Non-pigmented ciliary epithelial cell (primary cell): ENCODE data around the gene ABCA6.
"Not testable (repeated sequence)": the region's sequence is repeated elsewhere in the genome, so short reads cannot be mapped to it uniquely, and the experiment has no call there.

ENCODE experiments used
- DNase-seq: peaks from one replicate; pipeline ENCODE4 v3.0.0-alpha.2; 2010; ENCODE audit warnings: low read depth

The ABCA6 gene, protein sequence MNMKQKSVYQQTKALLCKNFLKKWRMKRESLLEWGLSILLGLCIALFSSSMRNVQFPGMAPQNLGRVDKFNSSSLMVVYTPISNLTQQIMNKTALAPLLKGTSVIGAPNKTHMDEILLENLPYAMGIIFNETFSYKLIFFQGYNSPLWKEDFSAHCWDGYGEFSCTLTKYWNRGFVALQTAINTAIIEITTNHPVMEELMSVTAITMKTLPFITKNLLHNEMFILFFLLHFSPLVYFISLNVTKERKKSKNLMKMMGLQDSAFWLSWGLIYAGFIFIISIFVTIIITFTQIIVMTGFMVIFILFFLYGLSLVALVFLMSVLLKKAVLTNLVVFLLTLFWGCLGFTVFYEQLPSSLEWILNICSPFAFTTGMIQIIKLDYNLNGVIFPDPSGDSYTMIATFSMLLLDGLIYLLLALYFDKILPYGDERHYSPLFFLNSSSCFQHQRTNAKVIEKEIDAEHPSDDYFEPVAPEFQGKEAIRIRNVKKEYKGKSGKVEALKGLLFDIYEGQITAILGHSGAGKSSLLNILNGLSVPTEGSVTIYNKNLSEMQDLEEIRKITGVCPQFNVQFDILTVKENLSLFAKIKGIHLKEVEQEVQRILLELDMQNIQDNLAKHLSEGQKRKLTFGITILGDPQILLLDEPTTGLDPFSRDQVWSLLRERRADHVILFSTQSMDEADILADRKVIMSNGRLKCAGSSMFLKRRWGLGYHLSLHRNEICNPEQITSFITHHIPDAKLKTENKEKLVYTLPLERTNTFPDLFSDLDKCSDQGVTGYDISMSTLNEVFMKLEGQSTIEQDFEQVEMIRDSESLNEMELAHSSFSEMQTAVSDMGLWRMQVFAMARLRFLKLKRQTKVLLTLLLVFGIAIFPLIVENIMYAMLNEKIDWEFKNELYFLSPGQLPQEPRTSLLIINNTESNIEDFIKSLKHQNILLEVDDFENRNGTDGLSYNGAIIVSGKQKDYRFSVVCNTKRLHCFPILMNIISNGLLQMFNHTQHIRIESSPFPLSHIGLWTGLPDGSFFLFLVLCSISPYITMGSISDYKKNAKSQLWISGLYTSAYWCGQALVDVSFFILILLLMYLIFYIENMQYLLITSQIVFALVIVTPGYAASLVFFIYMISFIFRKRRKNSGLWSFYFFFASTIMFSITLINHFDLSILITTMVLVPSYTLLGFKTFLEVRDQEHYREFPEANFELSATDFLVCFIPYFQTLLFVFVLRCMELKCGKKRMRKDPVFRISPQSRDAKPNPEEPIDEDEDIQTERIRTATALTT (N-terminal part only)

DNA sequence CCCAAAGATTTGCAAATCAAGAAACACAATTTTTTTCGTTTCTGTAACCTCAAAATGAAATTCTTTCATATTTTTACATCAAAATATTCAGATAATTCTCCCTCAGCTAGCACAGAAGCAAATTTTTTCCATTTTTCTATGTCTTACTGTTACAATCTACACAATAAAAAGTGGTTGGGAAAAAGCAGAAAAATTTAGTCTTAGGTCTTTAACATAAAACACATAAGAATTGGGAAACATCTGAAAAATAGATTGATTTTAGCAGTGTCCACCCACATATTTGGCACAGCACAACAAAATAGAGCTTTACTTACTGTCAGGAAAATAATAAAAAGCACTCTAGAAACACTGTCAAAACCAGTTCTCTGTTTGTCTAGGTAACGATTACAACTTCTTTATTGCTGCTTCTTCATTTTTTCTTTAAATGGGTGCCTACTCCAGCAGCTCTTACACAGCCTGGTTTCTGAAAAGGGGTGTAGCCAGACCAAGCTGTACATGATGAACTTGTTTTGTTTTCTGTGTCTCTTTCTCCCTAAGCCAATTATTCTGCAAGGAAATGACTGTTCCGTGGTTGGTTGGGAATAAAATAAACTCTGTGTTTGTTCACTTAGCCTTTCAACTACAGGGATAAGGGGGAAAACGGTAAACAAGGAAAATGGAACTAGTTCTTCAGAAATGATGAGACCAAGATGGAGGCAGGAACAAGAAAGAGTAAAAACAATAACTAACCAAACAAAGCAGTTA lies at the start of gene ABCA6:
ABCA6 (minus strand) TSS at position 465 of the 744 bp plus-strand sequence. CDS start 1,192 bp downstream, outside the sequence.
- DNase-seq = no peak

DNA sequence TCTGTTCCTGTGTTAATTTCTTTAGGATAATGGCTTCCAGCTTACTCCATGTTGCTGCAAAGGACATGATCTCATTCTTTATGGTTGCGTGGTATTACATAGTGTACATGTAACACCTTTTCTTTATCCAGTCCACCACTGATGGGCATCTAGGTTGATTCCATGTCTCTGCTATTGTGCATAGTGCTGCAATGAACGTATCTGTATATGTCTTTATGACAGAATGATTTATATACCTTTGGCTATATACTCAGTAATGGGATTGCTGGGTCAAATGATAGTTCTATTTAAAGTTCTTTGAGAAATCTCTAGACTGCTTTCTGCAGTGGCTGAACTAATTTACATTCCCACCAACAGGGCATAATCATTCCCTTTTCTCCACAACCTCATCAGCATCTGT lies 47.1 kb upstream of the ABCA6 start:
- no peak for DNase-seq

DNA sequence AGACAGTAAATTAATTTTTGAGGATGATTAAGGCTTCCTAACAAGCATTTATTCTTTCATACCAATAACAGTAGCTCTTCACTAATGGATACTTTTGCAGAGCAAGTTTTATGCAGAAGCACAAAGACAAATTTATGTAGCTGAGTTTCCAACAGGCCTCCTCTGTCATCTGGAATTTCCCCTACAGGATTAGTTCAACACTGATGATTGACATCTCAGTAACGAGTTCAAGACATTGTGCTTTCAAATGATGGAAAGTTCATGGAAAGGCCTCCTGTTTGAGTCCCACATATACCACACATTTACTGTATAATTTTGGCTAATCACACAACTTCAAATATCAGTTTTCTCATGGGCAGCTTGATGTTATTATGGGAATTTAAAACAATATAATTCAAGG lies 46.4 kb upstream of the ABCA6 start:
- DNase-seq = no peak

GRCh38 chr17:69187294-69187693 lies 45.6 kb upstream of the ABCA6 start:
- no peak for DNase-seq

GRCh38 chr17:69179227-69179952 lies 37.7 kb upstream of the ABCA6 start:
- DNase-seq = no peak

GRCh38 chr17:69176457-69176795 lies 34.7 kb upstream of the ABCA6 start:
- DNase-seq = no peak

- peak; percentile 78 for DNase-seq
These were observed 34.1 kb upstream of the ABCA6 start for GRCh38 chr17:69175625-69176456.

DNA sequence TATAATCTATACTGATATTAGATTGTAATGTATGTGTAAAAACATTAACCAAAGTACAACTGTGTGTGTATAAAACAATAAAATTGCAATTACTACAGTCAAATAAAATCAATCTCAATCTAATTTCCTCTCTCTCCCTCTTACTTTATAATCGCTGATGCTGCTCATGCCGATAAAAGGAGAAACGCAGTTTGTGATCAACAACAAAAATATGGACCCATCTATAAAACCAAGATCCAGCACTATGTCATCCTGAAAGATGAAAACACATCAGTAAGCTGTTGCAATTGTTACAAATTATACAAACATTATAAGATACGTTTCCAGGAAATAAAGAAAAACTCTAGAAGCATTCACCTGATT lies 33.5 kb upstream of the ABCA6 start:
- DNase-seq = no peak

DNA sequence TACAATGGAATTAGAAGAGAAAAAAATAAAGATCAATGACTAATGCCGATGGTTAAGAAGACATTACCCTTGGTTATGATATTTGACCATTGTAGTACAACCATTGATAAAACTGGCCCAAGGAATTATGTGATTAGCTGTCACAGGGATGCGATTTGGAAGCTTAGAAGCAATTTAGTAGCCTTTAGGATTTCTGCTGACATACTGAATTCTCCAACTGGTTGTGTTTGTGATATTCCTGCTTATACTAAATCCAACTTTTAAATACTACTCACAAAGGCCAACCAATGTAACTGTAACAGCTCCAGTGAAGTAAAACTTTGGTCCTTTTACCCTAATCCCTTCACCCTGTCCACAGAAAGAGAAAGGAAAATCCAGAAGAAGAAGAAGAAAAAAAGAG lies 31.4 kb upstream of the ABCA6 start:
- DNase-seq = no peak

GRCh38 chr17:69170377-69170776 lies 28.7 kb upstream of the ABCA6 start:
- DNase-seq = no peak

- not testable (repeated sequence) for DNase-seq
These were observed 26.9 kb upstream of the ABCA6 start for GRCh38 chr17:69168642-69169041.

DNA sequence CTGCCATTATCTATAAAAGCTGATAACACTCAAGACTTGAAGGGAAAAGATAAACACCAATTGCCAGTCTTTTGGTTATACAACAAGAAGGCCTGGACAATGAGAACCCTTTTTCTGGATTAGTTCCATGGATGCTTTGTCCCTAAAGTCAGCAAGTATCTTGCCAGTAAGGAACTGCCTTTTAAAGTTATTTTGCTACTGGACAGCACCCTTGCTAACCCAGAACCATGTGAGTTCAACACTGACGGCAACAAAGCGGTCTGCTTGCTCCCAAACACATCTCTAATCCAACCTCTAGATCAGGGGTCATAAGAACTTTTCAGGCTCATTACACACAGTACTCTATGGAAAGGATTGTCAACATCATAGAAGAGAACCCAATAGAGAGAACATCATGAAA lies 25.3 kb upstream of the ABCA6 start:
- no peak for DNase-seq

- DNase-seq = no peak
These were observed 22.5 kb upstream of the ABCA6 start for GRCh38 chr17:69164206-69164605.

DNA sequence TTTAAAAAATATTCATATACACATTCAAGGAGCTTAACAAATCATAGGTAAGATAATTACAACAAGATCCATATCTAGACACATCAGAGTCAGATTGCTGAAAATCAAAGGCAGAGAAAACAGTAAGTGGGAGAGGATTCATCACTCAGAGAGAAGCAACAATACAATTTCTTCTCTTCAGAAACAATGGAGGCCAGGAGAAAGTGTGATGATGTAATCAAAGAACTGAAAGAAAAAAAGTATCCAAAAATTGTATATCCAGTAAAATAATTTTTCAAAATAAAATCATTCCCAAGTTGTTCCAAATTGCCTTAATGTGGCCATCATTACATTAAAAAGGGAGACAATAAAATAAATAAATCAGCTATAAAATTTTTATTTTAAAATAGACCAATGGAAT lies 17.7 kb upstream of the ABCA6 start:
- DNase-seq = no peak

GRCh38 chr17:69154267-69154666 lies 12.6 kb upstream of the ABCA6 start:
- no peak for DNase-seq

- DNase-seq = no peak
These were observed 8.6 kb upstream of the ABCA6 start for GRCh38 chr17:69150333-69150732.

DNA sequence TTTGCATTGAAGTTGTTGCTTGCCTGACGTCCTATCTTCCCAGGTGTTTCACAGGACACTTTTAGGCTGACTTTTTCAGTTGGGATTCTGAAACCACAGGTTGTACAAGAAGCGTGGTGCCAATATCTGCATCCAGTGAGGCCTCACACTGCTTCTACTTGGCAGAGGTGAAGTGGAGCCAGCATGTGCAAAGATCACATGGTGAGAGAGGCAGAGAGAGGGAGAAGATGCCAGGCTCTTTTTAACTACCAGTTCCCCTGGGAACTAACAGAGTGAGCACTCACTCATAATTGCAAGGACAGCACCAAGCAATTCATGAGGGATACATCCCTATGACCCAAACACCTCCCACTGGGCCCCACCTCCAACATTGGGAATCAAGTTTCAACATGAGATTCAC lies 5.8 kb upstream of the ABCA6 start:
- DNase-seq = no peak

DNA sequence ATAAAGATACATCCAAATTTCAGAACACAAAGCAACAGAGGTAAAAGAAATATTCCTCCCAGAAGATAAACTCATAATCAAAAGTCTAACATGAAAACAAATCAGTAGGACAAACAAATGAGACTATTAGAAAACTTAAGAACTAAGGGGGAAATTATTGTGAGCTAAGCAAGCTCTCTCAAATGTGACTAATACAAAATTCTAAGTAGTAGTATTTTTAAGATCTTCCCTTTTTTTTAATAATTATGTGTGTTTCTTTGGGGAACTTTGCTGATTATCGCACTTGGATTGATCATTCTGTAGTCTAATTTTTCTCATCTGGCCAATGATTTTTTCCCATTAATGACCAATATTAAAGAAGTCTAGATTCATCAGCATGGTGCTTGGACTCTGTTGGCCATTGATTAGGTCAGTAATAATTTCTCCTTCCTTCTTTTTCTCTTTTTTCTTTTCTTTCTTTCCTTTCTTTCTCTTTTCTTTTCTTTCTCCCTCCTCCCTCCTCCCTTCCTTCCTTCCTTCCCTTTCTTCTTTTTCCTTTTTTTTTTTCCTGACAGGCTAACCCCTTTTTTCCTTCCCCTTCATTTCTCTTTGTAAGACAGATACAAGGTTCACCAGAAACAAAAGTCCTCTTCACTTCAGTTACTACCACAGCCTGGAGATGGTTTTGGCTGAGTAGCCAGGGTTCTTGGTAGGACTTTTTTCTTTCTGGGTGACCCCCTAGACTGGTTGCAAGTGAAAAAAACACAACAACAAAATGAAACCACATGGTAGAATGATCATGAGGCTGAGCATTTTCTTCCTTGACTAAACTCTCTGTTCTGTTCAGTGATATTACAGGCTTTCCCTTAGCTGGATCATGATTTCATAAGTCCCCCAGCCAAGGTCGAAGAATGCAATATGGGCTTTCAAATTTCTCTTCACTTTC lies 2.9 kb upstream of the ABCA6 start:
- no peak for DNase-seq

DNA sequence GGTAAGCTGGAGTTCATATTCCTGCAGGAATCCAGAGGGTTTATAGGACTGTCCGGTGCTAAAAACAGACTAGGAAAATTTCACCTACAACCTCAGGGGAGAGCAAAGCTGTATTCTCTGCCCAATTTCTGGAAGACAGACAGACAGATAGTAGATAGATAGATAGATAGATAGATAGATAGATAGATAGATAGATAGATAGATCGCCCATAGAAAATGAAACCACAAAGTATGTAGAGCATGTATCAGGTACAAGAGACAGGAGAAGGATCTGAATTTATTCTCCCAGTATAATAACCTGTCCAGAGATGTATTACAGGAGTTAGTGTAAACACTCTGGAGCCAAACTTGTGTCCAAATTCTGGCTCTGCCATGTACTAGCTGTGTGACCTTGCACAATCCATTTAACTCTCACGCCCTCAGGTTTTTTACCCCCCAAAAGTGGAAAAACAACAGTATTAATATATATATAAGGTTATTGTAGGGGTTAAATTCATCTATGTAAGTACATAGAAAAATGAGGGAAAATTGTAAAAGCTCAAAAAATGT lies 2.1 kb upstream of the ABCA6 start:
- DNase-seq = no peak
